HG02623 (cell line): Measurements from ENCODE around the gene DUS1L.
A peak's percentile ranks its signal among the peaks of the same experiment; 100 is the strongest.
"Not testable (repeated sequence)": the region's sequence is repeated elsewhere in the genome, so short reads cannot be mapped to it uniquely, and the experiment has no call there.

Source experiments
- ATAC-seq: cut with Tn5 transposase; IDR thresholded peaks from one replicate; pipeline ENCODE4 v1.9.1; 2021; ENCODE audit warnings: moderate library complexity; ENCODE audit not compliant: unreplicated experiment

Gene DUS1L

GRCh38 chr17:82045936-82046484, 19.6 kb downstream of the DUS1L start:
- ATAC-seq: no peak

GRCh38 chr17:82043507-82043906, 22.1 kb downstream of the DUS1L start:
- no peak for ATAC-seq

GRCh38 chr17:82042649-82043048, 23.0 kb downstream of the DUS1L start:
- ATAC-seq: no peak

- no peak for ATAC-seq
Measured at GRCh38 chr17:82041144-82041814, 24.3 kb downstream of the DUS1L start.

- ATAC-seq: no peak
Measured at GRCh38 chr17:82039695-82040299, 25.8 kb downstream of the DUS1L start.

GRCh38 chr17:82038796-82039409, 26.7 kb downstream of the DUS1L start:
- not testable (repeated sequence) for ATAC-seq

- ATAC-seq: no peak
Measured at GRCh38 chr17:82037889-82038195, 27.8 kb downstream of the DUS1L start.

- ATAC-seq: peak; percentile 86
Measured at GRCh38 chr17:82037092-82037888, 28.3 kb downstream of the DUS1L start, which contains the start of gene DCXR. TSS of gene DCXR (minus strand) at chr17:82037697. CDS start at chr17:82037682, 15 bp downstream.

- no peak for ATAC-seq
Measured at GRCh38 chr17:82036634-82037091, 28.9 kb downstream of the DUS1L start.

GRCh38 chr17:82035956-82036633, 29.5 kb downstream of the DUS1L start:
- ATAC-seq: no peak

GRCh38 chr17:82035488-82035887, 30.1 kb downstream of the DUS1L start:
- ATAC-seq: no peak

GRCh38 chr17:82034371-82035011, 31.1 kb downstream of the DUS1L start:
- ATAC-seq: no peak

- no peak for ATAC-seq
Measured at GRCh38 chr17:82033359-82034085, 32.1 kb downstream of the DUS1L start.

- ATAC-seq: no peak
Measured at GRCh38 chr17:82031885-82032627, 33.5 kb downstream of the DUS1L start.

GRCh38 chr17:82031303-82031884, 34.2 kb downstream of the DUS1L start, which contains the start of gene RAC3:
TSS of gene RAC3 (plus strand) at chr17:82031678. CDS start at chr17:82031762, 84 bp downstream.
- ATAC-seq: no peak

- ATAC-seq: peak; percentile 38
Measured at GRCh38 chr17:82030470-82031302, 34.9 kb downstream of the DUS1L start.

- ATAC-seq: no peak
Measured at GRCh38 chr17:82029990-82030469, 35.6 kb downstream of the DUS1L start.
